T-cell (primary cell): ENCODE measurements around the gene TP53BP1. TPM values are rescaled to one million over a fixed set of nuclear protein-coding genes. Genes with fewer than 3 reads are reported as not detected.

Source experiments
- ATAC-seq, 4 experiments: fragments of 200-7000 bp in 3 of 4; fragments of 150-1000 bp in 1 of 4; cut with Tn5 transposase; replicated peaks in 1 of 4; 1 replicate in 3 of 4; 2 replicates in 1 of 4; pipeline ENCODE4 v1.10.0; 2021; ENCODE audit warnings: moderate library complexity in 3 of 4, mild to moderate bottlenecking in 2 of 4, moderate number of reproducible peaks in 1 of 4
- CTCF ChIA-PET, 2 donors: fragments of 300-600 bp; sonication (Branson Sonifier 250); formaldehyde crosslinking; loops; one replicate each; lab custom pipeline; 2022; ENCODE audit warnings: antibody characterized with exemption in 2 of 2; lab: Charles Lee
- POLR2A ChIA-PET, 2 donors: fragments of 300-600 bp; sonication (Branson Sonifier 250); formaldehyde crosslinking; loops; one replicate each; lab custom pipeline; 2022; ENCODE audit warnings: antibody characterized with exemption in 2 of 2; lab: Charles Lee
- DNase-seq, 35 experiments: peaks; one replicate each; pipeline versions ENCODE4 v3.0.0 to v3.0.0-alpha.2; 2013 to 2023
- H3K27ac ChIP-seq: one replicate; pipeline ENCODE4 v1.5.1; 2013; ENCODE audit warnings: low read length
- H3K27me3 ChIP-seq, 2 experiments: replicated peaks in 1 of 2; 1 replicate in 1 of 2; 2 replicates in 1 of 2; pipeline versions ENCODE4 v1.6.1 to v1.7.0; 2013; ENCODE audit warnings: low read length in 1 of 2, mixed read lengths in 1 of 2; ENCODE audit not compliant: control insufficient read depth in 2 of 2, insufficient read depth in 2 of 2; ENCODE audit errors: extremely low read depth in 1 of 2
- H3K36me3 ChIP-seq, 2 donors: 1 replicate in 1 of 2; 2 replicates in 1 of 2; pipeline versions ENCODE4 v1.6.1 to v1.7.0; 2013; ENCODE audit warnings: low read length in 1 of 2; ENCODE audit not compliant: control insufficient read depth in 2 of 2, insufficient read depth in 1 of 2; ENCODE audit errors: extremely low read depth in 1 of 2
- H3K4me1 ChIP-seq, 2 experiments: 1 replicate in 1 of 2; 2 replicates in 1 of 2; pipeline versions ENCODE4 v1.6.1 to v1.7.0; 2013; ENCODE audit warnings: low read length in 2 of 2, mixed read lengths in 1 of 2; ENCODE audit not compliant: insufficient read depth in 2 of 2, control insufficient read depth in 1 of 2; ENCODE audit errors: extremely low read depth in 1 of 2
- H3K4me3 ChIP-seq, 2 donors: 1 replicate in 1 of 2; 2 replicates in 1 of 2; pipeline versions ENCODE4 v1.5.1 to v1.7.0; 2013; ENCODE audit warnings: mild to moderate bottlenecking in 2 of 2, low read length in 1 of 2, moderate library complexity in 1 of 2; ENCODE audit not compliant: control insufficient read depth in 1 of 2; ENCODE audit errors: extremely low read depth in 1 of 2
- H3K9me3 ChIP-seq: 2 replicates; pipeline ENCODE4 v1.7.0; 2013
- H3K27ac Mint-ChIP-seq, 2 donors: one replicate each; pipeline ENCODE4 v1.8.0; 2020 to 2021; ENCODE audit warnings: mild to moderate bottlenecking in 2 of 2, mixed read lengths in 2 of 2
- H3K27me3 Mint-ChIP-seq, 2 donors: one replicate each; pipeline ENCODE4 v1.8.0; 2021 to 2022; ENCODE audit warnings: mixed read lengths in 2 of 2
- H3K36me3 Mint-ChIP-seq: one replicate; pipeline ENCODE4 v1.8.0; 2021; ENCODE audit warnings: mixed read lengths
- H3K4me1 Mint-ChIP-seq, 3 donors: one replicate each; pipeline ENCODE4 v1.8.0; 2020 to 2022; ENCODE audit warnings: mixed read lengths in 3 of 3, mild to moderate bottlenecking in 1 of 3
- H3K4me3 Mint-ChIP-seq, 3 donors: one replicate each; pipeline ENCODE4 v1.8.0; 2020 to 2022; ENCODE audit warnings: mild to moderate bottlenecking in 3 of 3, mixed read lengths in 3 of 3, moderate library complexity in 3 of 3
- H3K9me3 Mint-ChIP-seq, 3 donors: one replicate each; pipeline ENCODE4 v1.8.0; 2020 to 2022; ENCODE audit warnings: mixed read lengths in 3 of 3
- WGBS: methylation state at CpG from one replicate; pipeline ENCODE4 v1.1.5; 2013; ENCODE audit warnings: missing lambda C conversion rate; ENCODE audit not compliant: insufficient coverage; 5-methylcytosine and 5-hydroxymethylcytosine counted together
- total RNA-seq, 35 experiments: library from RNA in 6 of 35; stranded (reverse) in 6 of 35; fragments of 120-200 nt in 1 of 35; gene quantifications; one replicate each; pipeline versions ENCODE4 v1.2.1 to v1.2.4 and lab custom pipeline; 2013 to 2026

TP53BP1 gene
- total RNA-seq, 5 donors from 2014 or later (not counting 1 experiment from before 2014, with no cell fraction given): 26.8 to 41.8 (median 35.1) TPM

GRCh38 chr15:43516185-43516584, 23.2 kb upstream of the TP53BP1 start:
- Histone ChIP-seq H3K4me1 (peaks cover 6 to 28% of the 10 kb centered on the region in 2 experiments), H3K36me3 (no peaks in the 10 kb centered on the region), H3K27ac (no peak overlapping the region), H3K9me3 (no peaks in the 10 kb centered on the region), H3K27me3 (peaks cover 0 to 34% of the 10 kb centered on the region in 2 experiments), H3K4me3 (no peak overlapping the region)
- no peak for DNase-seq
- Mint-ChIP-seq H3K27ac (no peak overlapping the region), H3K36me3 (no peaks in the 10 kb centered on the region), H3K4me1 (peaks cover 33 to 55% (median 43%) of the 10 kb centered on the region in 3 donors), H3K4me3 (no peak overlapping the region), H3K27me3 (peaks cover 23 to 33% of the 10 kb centered on the region in 2 donors), H3K9me3 (no peaks in the 10 kb centered on the region)
- ATAC-seq: no peak
- POLR2A ChIA-PET: interaction anchor here in 1 of 2 donors (0.5 kb wide), 1 partner anchor 36 kb away, joined by 3 read pairs; no protein-coding TSS in a partner anchor
- WGBS: 80% methylated on average over 1 of the region's 5 CpGs
- CTCF ChIA-PET: no interaction called here

DNA sequence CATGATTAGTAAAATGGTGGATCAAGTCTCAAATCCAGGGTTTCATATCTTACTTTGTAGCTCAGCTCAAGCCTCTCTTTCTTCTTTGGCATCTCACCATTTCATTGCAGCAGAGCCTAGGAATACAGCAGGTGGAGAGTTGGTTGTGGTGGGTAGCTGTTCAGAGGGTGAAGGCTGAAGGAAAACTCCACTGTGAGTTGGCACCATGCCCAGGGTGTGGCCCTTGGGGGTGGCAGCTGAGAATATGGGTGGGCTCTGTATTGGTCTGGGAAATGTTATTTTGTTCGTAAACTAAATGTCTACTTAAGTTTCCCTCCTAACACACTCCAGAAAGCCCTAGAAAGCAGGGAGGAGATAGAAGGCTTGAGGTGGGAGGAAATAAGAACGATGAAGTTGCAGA, 22.8 kb upstream of the TP53BP1 start:
- POLR2A ChIA-PET: no interaction called here
- no peak overlapping the region for H3K4me3 Mint-ChIP-seq
- ATAC-seq: no peak

GRCh38 chr15:43514241-43515057, 21.5 kb upstream of the TP53BP1 start:
- Histone ChIP-seq H3K4me1 (peaks cover 12 to 41% of the 10 kb centered on the region in 2 experiments), H3K27ac (no peak overlapping the region), H3K9me3 (no peaks in the 10 kb centered on the region), H3K27me3 (peaks cover 0 to 29% of the 10 kb centered on the region in 2 experiments), H3K36me3 (no peaks in the 10 kb centered on the region), H3K4me3 (no peak overlapping the region)
- Mint-ChIP-seq H3K9me3 (no peaks in the 10 kb centered on the region), H3K27me3 (peaks cover 19 to 26% of the 10 kb centered on the region in 2 donors), H3K36me3 (no peaks in the 10 kb centered on the region), H3K27ac (peak overlapping the region in 1 of 2 donors; percentile 71), H3K4me1 (peaks cover 45 to 68% (median 58%) of the 10 kb centered on the region in 3 donors), H3K4me3 (no peak overlapping the region)
- ChIA-PET CTCF (interaction anchor here (0.5 to 2.3 kb wide), 12 partner anchors 14 to 141 kb away, joined by 3 to 16 read pairs (median 4); partner anchors contain the start of gene TP53BP1 (in 1 of the 2)), POLR2A (interaction anchor here in 1 of 2 donors (0.7 to 1.0 kb wide), 2 partner anchors 24 to 1295 kb away, joined by 3 read pairs; no protein-coding TSS in a partner anchor)
- DNase-seq (peak in 2 of 35 experiments; percentile 20 to 55), ATAC-seq (no peak)
- WGBS: no CpG with 5 or more reads among the region's 4 CpGs

More for the DNA sequence above, 22.8 kb upstream of the TP53BP1 start:
- Histone ChIP-seq H3K4me3 (no peak overlapping the region), H3K27me3 (peaks cover 0 to 34% of the 10 kb centered on the region in 2 experiments), H3K36me3 (no peaks in the 10 kb centered on the region), H3K27ac (no peak overlapping the region), H3K9me3 (no peaks in the 10 kb centered on the region), H3K4me1 (peaks cover 7 to 31% of the 10 kb centered on the region in 2 experiments)
- H3K4me1 Mint-ChIP-seq: peaks cover 36 to 58% (median 45%) of the 10 kb centered on the region in 3 donors
- CTCF ChIA-PET: no interaction called here
- peaks cover 23 to 33% of the 10 kb centered on the region in 2 donors for H3K27me3 Mint-ChIP-seq
- WGBS: no CpG with 5 or more reads among the region's 2 CpGs
- DNase-seq: no peak
- H3K9me3 Mint-ChIP-seq: no peaks in the 10 kb centered on the region
- H3K36me3 Mint-ChIP-seq: no peaks in the 10 kb centered on the region
- H3K27ac Mint-ChIP-seq: no peak overlapping the region

GRCh38 chr15:43513550-43513949, 20.6 kb upstream of the TP53BP1 start:
- ChIA-PET CTCF (interaction anchor here (0.6 to 2.3 kb wide), 8 partner anchors 13 to 140 kb away, joined by 3 to 16 read pairs (median 4); partner anchors contain the start of gene TP53BP1 (in 1 of the 2)), POLR2A (no interaction called here)
- no peaks in the 10 kb centered on the region for H3K36me3 Mint-ChIP-seq
- ATAC-seq (no peak), DNase-seq (no peak)
- no peaks in the 10 kb centered on the region for H3K9me3 Mint-ChIP-seq
- no peaks in the 10 kb centered on the region for H3K36me3 ChIP-seq
- peaks cover 0 to 22% of the 10 kb centered on the region in 2 experiments for H3K27me3 ChIP-seq
- no CpG with 5 or more reads among the region's 1 CpG for WGBS
- H3K27ac Mint-ChIP-seq: peak overlapping the region in 1 of 2 donors; percentile 71
- no peak overlapping the region for H3K27ac ChIP-seq
- H3K4me1 Mint-ChIP-seq: peaks cover 45 to 67% (median 51%) of the 10 kb centered on the region in 3 donors
- peaks cover 12 to 43% of the 10 kb centered on the region in 2 experiments for H3K4me1 ChIP-seq
- H3K27me3 Mint-ChIP-seq: peaks cover 16 to 20% of the 10 kb centered on the region in 2 donors
- H3K9me3 ChIP-seq: no peaks in the 10 kb centered on the region
- H3K4me3 ChIP-seq: no peak overlapping the region
- H3K4me3 Mint-ChIP-seq: no peak overlapping the region

- H3K27ac Mint-ChIP-seq: peak overlapping the region; percentile 67 to 92
- Histone ChIP-seq H3K27me3 (peaks cover 0 to 2% of the 10 kb centered on the region in 2 experiments), H3K4me3 (peak overlapping the region; percentile 51 to 64), H3K4me1 (peaks cover 12 to 28% of the 10 kb centered on the region in 2 experiments), H3K27ac (peak overlapping the region; percentile 25), H3K9me3 (no peaks in the 10 kb centered on the region), H3K36me3 (no peaks in the 10 kb centered on the region)
- H3K9me3 Mint-ChIP-seq: no peaks in the 10 kb centered on the region
- peaks cover 35 to 53% (median 35%) of the 10 kb centered on the region in 3 donors for H3K4me1 Mint-ChIP-seq
- peak overlapping the region; percentile 84 to 95 (median 94) for H3K4me3 Mint-ChIP-seq
- peaks cover under 1 to 6% of the 10 kb centered on the region in 2 donors for H3K27me3 Mint-ChIP-seq
- CTCF ChIA-PET: interaction anchor here in 1 of 2 donors (0.5 to 2.9 kb wide), 9 partner anchors 10 to 1067 kb away, joined by 3 to 21 read pairs (median 5); partner anchors contain the start of gene TP53BP1
- POLR2A ChIA-PET: interaction anchor here (0.6 to 1.3 kb wide), 10 partner anchors 10 to 1692 kb away, joined by 3 to 16 read pairs (median 4); partner anchors contain the start of genes TP53BP1 (in 2 of the 2), GANC (in 1 of the 2) and TMEM87A (in 1 of the 2)
- H3K36me3 Mint-ChIP-seq: no peaks in the 10 kb centered on the region
- WGBS: 8% methylated on average over 36 of the region's 39 CpGs
- peak in 1 of 4 experiments; percentile 20 for ATAC-seq
- DNase-seq: peak in 6 of 35 experiments; percentile 7 to 43 (median 22)
These were observed 18.3 kb upstream of the TP53BP1 start for GRCh38 chr15:43511012-43511885.
